ENCODE data around the gene STARD3. TPM values are rescaled to one million over a fixed set of nuclear protein-coding genes. Genes with fewer than 3 reads are reported as not detected.

STARD3 gene
- total and polyA plus RNA-seq, 2 donors from 2014 or later: 32.1 to 47.6 TPM

DNA sequence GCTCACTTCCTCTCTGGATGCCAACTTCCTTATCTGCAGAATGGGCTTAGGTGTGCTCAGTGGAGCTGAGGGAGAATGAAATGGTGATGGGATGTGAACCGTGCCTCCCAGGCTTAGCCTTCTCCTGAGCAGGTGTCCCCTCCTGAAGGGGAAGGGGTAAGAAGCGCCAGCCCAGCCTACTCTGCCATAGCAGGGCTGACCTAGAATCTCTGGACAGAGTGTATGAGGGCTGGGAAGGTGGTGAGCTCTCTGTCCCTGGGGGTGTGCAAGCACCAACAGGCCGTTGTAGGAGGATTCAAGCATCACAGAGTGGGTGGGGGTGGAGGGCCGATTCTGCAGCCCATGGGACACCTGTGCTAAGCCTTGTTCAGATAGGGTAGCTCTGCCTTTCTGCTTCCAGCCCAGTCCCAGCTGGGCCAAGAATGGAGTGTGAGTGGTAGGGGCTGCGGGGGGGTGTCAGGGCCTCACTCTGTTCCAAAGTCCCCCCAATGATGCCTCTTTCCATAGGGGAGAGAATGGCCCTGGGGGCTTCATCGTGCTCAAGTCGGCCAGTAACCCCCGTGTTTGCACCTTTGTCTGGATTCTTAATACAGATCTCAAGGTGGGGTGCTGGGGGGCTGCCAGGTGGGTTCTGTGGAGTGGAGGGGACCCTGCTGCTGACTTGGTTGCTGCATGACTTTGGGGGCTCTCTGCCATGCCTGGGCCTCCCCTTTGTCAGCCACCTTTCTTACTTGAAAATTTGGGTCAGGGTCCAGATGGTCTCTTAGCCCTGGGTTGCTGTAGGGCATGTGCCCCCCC lies 25.0 kb downstream of the STARD3 start:
- peak in 1 of 5 donors; percentile 67 for DNase-seq
- Histone ChIP-seq H3K27me3 (ENCODE audit: control insufficient read depth, insufficient read depth, low read length) (no peaks in the 10 kb centered on the region), H3K9ac (ENCODE audit: low read length in 3 of 3) (no peak overlapping the region), H3K4me3 (ENCODE audit: low read length in 3 of 3) (no peak overlapping the region), H3K9me3 (ENCODE audit: control insufficient read depth in 2 of 3, insufficient read depth in 1 of 3, low read length in 3 of 3) (no peaks in the 10 kb centered on the region), H3K4me1 (ENCODE audit: control insufficient read depth in 2 of 3, insufficient read depth in 2 of 3, low read depth in 1 of 3, low read length in 3 of 3) (peaks cover 0 to 32% (median 17%) of the 10 kb centered on the region in 3 donors), H3K27ac (ENCODE audit: low read depth in 2 of 2, low read length in 2 of 2) (peak overlapping the region in 1 of 2 donors; percentile 32), H3K36me3 (ENCODE audit: control insufficient read depth in 2 of 3, insufficient read depth in 3 of 3, low read length in 3 of 3) (peaks cover 0 to 18% (median 6%) of the 10 kb centered on the region in 3 donors)
- intact Hi-C loops (cut with DNase I): no loop called here
- TF ChIP-seq CTCF (IDR thresholded peaks at IDR 0.05; ENCODE audit: borderline replicate concordance, extremely low read depth, insufficient read depth): no peak
- FAIRE-seq: no peak

DNA sequence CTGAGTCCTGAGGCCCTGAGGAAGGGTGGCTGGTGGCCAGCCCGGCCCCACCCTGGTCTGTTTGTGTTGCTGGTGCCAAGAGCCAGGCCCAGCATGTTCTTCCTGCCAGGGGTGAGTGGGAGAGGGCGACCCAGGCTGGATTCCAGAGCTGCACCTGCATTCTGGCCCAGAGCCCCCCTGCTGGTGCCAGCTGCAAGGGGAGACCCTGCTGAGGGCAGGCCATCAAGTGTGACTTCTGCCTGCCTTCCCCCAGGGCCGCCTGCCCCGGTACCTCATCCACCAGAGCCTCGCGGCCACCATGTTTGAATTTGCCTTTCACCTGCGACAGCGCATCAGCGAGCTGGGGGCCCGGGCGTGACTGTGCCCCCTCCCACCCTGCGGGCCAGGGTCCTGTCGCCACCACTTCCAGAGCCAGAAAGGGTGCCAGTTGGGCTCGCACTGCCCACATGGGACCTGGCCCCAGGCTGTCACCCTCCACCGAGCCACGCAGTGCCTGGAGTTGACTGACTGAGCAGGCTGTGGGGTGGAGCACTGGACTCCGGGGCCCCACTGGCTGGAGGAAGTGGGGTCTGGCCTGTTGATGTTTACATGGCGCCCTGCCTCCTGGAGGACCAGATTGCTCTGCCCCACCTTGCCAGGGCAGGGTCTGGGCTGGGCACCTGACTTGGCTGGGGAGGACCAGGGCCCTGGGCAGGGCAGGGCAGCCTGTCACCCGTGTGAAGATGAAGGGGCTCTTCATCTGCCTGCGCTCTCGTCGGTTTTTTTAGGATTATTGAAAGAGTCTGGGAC lies 25.8 kb downstream of the STARD3 start:
- Histone ChIP-seq H3K36me3 (ENCODE audit: control insufficient read depth in 2 of 3, insufficient read depth in 3 of 3, low read length in 3 of 3) (peaks cover 0 to 18% (median 6%) of the 10 kb centered on the region in 3 donors), H3K4me1 (ENCODE audit: control insufficient read depth in 2 of 3, insufficient read depth in 2 of 3, low read depth in 1 of 3, low read length in 3 of 3) (peaks cover 0 to 37% (median 19%) of the 10 kb centered on the region in 3 donors), H3K27ac (ENCODE audit: low read depth in 2 of 2, low read length in 2 of 2) (peak overlapping the region; percentile 32 to 47), H3K27me3 (ENCODE audit: control insufficient read depth, insufficient read depth, low read length) (no peaks in the 10 kb centered on the region), H3K9ac (ENCODE audit: low read length in 3 of 3) (no peak overlapping the region), H3K9me3 (ENCODE audit: control insufficient read depth in 2 of 3, insufficient read depth in 1 of 3, low read length in 3 of 3) (no peaks in the 10 kb centered on the region), H3K4me3 (ENCODE audit: low read length in 3 of 3) (no peak overlapping the region)
- TF ChIP-seq CTCF (IDR thresholded peaks at IDR 0.05; ENCODE audit: borderline replicate concordance, extremely low read depth, insufficient read depth): no peak
- intact Hi-C loops (cut with DNase I): no loop called here
- FAIRE-seq (no peak), DNase-seq (peak in 1 of 5 donors; percentile 83)

DNA sequence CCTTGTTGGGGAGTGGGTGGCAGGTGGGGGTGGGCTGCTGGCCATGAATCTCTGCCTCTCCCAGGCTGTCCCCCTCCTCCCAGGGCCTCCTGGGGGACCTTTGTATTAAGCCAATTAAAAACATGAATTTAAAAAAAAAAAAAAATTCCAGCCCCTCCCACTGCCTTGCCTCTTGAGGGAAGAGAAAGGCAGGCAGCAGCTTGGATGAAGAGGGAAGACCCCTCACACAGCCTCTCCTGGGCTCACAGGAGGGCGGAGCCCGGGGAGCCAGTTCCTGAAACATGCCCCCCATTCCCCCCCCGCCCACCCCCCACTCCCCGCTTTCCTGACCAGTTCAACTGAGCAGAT lies 26.4 kb downstream of the STARD3 start:
- Histone ChIP-seq H3K27me3 (ENCODE audit: control insufficient read depth, insufficient read depth, low read length) (no peaks in the 10 kb centered on the region), H3K9ac (ENCODE audit: low read length in 3 of 3) (no peak overlapping the region), H3K27ac (ENCODE audit: low read depth in 2 of 2, low read length in 2 of 2) (peak overlapping the region in 1 of 2 donors; percentile 47), H3K36me3 (ENCODE audit: control insufficient read depth in 2 of 3, insufficient read depth in 3 of 3, low read length in 3 of 3) (peaks cover 0 to 18% (median 6%) of the 10 kb centered on the region in 3 donors), H3K4me1 (ENCODE audit: control insufficient read depth in 2 of 3, insufficient read depth in 2 of 3, low read depth in 1 of 3, low read length in 3 of 3) (peaks cover 0 to 37% (median 19%) of the 10 kb centered on the region in 3 donors), H3K9me3 (ENCODE audit: control insufficient read depth in 2 of 3, insufficient read depth in 1 of 3, low read length in 3 of 3) (no peaks in the 10 kb centered on the region), H3K4me3 (ENCODE audit: low read length in 3 of 3) (no peak overlapping the region)
- intact Hi-C loops (cut with DNase I): no loop called here
- FAIRE-seq (no peak), DNase-seq (no peak)
- no peak for TF ChIP-seq CTCF (IDR thresholded peaks at IDR 0.05; ENCODE audit: borderline replicate concordance, extremely low read depth, insufficient read depth)

Measured in kidney (tissue), 14 donors.